Gastrocnemius medialis (tissue), 4 donors: ENCODE results near the gene CDKL5.

Experiments used
- CTCF ChIP-seq, 5 experiments: fragments of 450-650 bp in 3 of 5; fragments of 200-600 bp in 2 of 5; sonication (generic) in 2 of 5; IDR thresholded peaks in 4 of 5; conservative IDR thresholded peaks in 1 of 5; 1 replicate in 4 of 5; 2 replicates in 1 of 5; pipeline ENCODE4 v1.5.1; 2016 to 2019; ENCODE audit warnings: antibody characterized with exemption in 5 of 5, mild to moderate bottlenecking in 3 of 5, moderate library complexity in 3 of 5
- POLR2A ChIP-seq, 2 donors: fragments of 450-650 bp; IDR thresholded peaks; one replicate each; pipeline ENCODE4 v1.6.1; 2017; ENCODE audit warnings: antibody characterized with exemption in 2 of 2, mild to moderate bottlenecking in 2 of 2, moderate library complexity in 2 of 2

GRCh38 chrX:18575744-18576143 is 150.3 kb downstream of the CDKL5 start:
- no peak for TF ChIP-seq CTCF (IDR thresholded peaks at IDR 0.05 in 4 of 5, conservative IDR thresholded peaks at IDR 0.05 in 1 of 5)
- TF ChIP-seq POLR2A (IDR thresholded peaks at IDR 0.05), result no peak
